Heart right ventricle (tissue), 16 donors: Measurements from ENCODE around the gene IRF2BP2. TPM values are rescaled to one million over a fixed set of nuclear protein-coding genes. Genes with fewer than 3 reads are reported as not detected.
A peak's percentile ranks its signal among the peaks of the same experiment; 100 is the strongest.

Experiments used
- ATAC-seq, 8 donors: fragments of 200-7000 bp; cut with Tn5 transposase; one replicate each; pipeline ENCODE4 v1.9.1; 2020; ENCODE audit warnings: mild to moderate bottlenecking in 8 of 8, moderate library complexity in 8 of 8, moderate number of reproducible peaks in 1 of 8
- DNase-seq, 2 donors: peaks; one replicate each; pipeline ENCODE4 v3.0.0-alpha.2; 2020
- H3K27ac ChIP-seq, 10 donors: fragments of 200-600 bp; sonication (generic) in 2 of 10; one replicate each; pipeline versions ENCODE4 v1.5.0 to v1.8.0; 2020 to 2022; ENCODE audit warnings: mild to moderate bottlenecking in 3 of 10
- H3K27me3 ChIP-seq, 7 donors: fragments of 200-600 bp; one replicate each; pipeline ENCODE4 v1.8.0; 2021 to 2022; ENCODE audit warnings: mild to moderate bottlenecking in 2 of 7
- H3K36me3 ChIP-seq, 9 donors: fragments of 200-600 bp; sonication (generic) in 1 of 9; one replicate each; pipeline versions ENCODE4 v1.5.0 to v1.8.0; 2020 to 2022; ENCODE audit warnings: mild to moderate bottlenecking in 2 of 9
- H3K4me1 ChIP-seq, 9 donors: fragments of 200-600 bp; sonication (generic) in 1 of 9; one replicate each; pipeline versions ENCODE4 v1.5.0 to v1.8.0; 2020 to 2022; ENCODE audit warnings: mild to moderate bottlenecking in 4 of 9
- H3K4me3 ChIP-seq, 10 donors: fragments of 200-600 bp; sonication (generic) in 2 of 10; one replicate each; pipeline versions ENCODE4 v1.5.0 to v1.8.0; 2020 to 2022; ENCODE audit warnings: mild to moderate bottlenecking in 7 of 10, moderate library complexity in 2 of 10
- H3K9me3 ChIP-seq, 11 donors: fragments of 200-600 bp in 10 of 11; sonication (generic) in 2 of 11; one replicate each; pipeline versions ENCODE4 v1.5.0 to v1.8.0; 2013 to 2022; ENCODE audit warnings: mild to moderate bottlenecking in 2 of 11, control low read depth in 1 of 11, moderate library complexity in 1 of 11
- CTCF ChIP-seq, 9 donors: fragments of 200-600 bp; sonication (generic) in 2 of 9; IDR thresholded peaks; one replicate each; pipeline versions ENCODE4 v1.5.0 to v1.8.0; 2021 to 2022; ENCODE audit warnings: antibody characterized with exemption in 9 of 9, mild to moderate bottlenecking in 5 of 9, moderate library complexity in 1 of 9
- WGBS, 2 donors: extraction: QIAGEN DNeasy Blood & Tissue Kit; methylation state at CpG; one replicate each; pipeline ENCODE4 v1.1.7; 2013; ENCODE audit warnings: inconsistent platforms in 1 of 2; 5-methylcytosine and 5-hydroxymethylcytosine counted together
- intact Hi-C, 10 donors: fragments of 100-400 bp; cut with DNase I; formaldehyde crosslinking; loops; one replicate each; pipeline versions ENCODE4 v1.11.1 to v1.14.2; 2022
- polyA plus RNA-seq, 2 donors: library from polyadenylated mRNA; stranded (reverse); fragments of 200-250 nt; gene quantifications; one replicate each; pipeline ENCODE4 v1.2.3, GENCODE V29; 2013
- total RNA-seq, 10 donors: library from RNA; stranded (reverse); fragmentation: NEBNext Ultra II Directional in 3 of 10; extraction: Animal tissue kit (Norgen Biotek cat#: 25700) in 3 of 10; gene quantifications; one replicate each; pipeline versions ENCODE4 v1.2.1 to v1.2.4, GENCODE V29; 2021 to 2023
- donor health status: Arrhythmogenic right ventricular cardiomyopathy.
- donor health status: ischemic (EF 13 %, LVEDD 7.1; RV severe dilation, severe dysfunction).
- donor health status: healthy with polysubstance abuse.
- donor health status: DM: no; HTN: yes; CAD: no.
- donor health status: DM: no; HTN: no; CAD: no.
- donor health status: ischemic (EF 25% LVEDD 6.9; RV normal size, moderate dysfunction).
- donor health status: ischemic (EF 25% LVEDD 5.7; RV mildly dilated, moderate dysfunction).
- donor health status: healthy.
- donor health status: DM: yes; HTN: yes; CAD: no.
- donor health status: Ischemic cardiomyopathy.
- donor health status: ischemic (EF 35%, LVEDD 5.7; RV mildly dilated, moderate dysfunction).
- donor health status: nonischemic (EF 11% LVEDD 7.7; RV severe dilation, severe dysfunction).
- donor health status: DM: yes; HTN: yes; CAD: no.
- donor health status: PGD.
- donor health status: ischemic (EF 29% LVEDD 5.4; RV normal size, mild dysfunction).
- donor health status: nonischemic (EF 23%, LVEDD 6.1; RV moderate dilation, normal function).

The IRF2BP2 gene
- total and polyA plus RNA-seq, 12 donors, result 50.6 to 181 (median 101) TPM

GRCh38 chr1:234572966-234573365 lies 37.0 kb downstream of the IRF2BP2 start:
- peak overlapping the region in 3 of 10 donors; percentile 8 to 30 (median 17) for H3K27ac ChIP-seq
- no peak for DNase-seq

GRCh38 chr1:234571702-234572101 lies 38.3 kb downstream of the IRF2BP2 start:
- no peak for TF ChIP-seq CTCF (IDR thresholded peaks at IDR 0.05)

More at GRCh38 chr1:234572966-234573365, 37.0 kb downstream of the IRF2BP2 start:
- H3K27me3 ChIP-seq, result no peaks in the 10 kb centered on the region
- intact Hi-C loops, result no loop called here
- 79% methylated on average over 7 of the region's 7 CpGs for WGBS, 2 donors
- ATAC-seq, result no peak
- no peak overlapping the region for H3K4me3 ChIP-seq
- no peak for TF ChIP-seq CTCF (IDR thresholded peaks at IDR 0.05)
- peaks cover 0 to 38% (median 10%) of the 10 kb centered on the region in 9 donors for H3K4me1 ChIP-seq
- H3K36me3 ChIP-seq, result no peaks in the 10 kb centered on the region
- no peaks in the 10 kb centered on the region for H3K9me3 ChIP-seq

GRCh38 chr1:234570329-234571120 lies 39.5 kb downstream of the IRF2BP2 start:
- Histone ChIP-seq H3K4me3 (no peak overlapping the region), H3K9me3 (no peaks in the 10 kb centered on the region), H3K27ac (peak overlapping the region in 4 of 10 donors; percentile 37 to 51 (median 43)), H3K36me3 (no peaks in the 10 kb centered on the region), H3K27me3 (no peaks in the 10 kb centered on the region), H3K4me1 (peaks cover 0 to 38% (median 10%) of the 10 kb centered on the region in 9 donors)
- ATAC-seq, result peak in 6 of 8 donors; percentile 41 to 66 (median 59)
- DNase-seq, result no peak
- no peak for TF ChIP-seq CTCF (IDR thresholded peaks at IDR 0.05)
- intact Hi-C loops, result loop anchor here in 1 of 10 donors (1.0 kb wide), 1 partner anchor 20 kb away; no protein-coding TSS in a partner anchor
- 76 to 82% methylated on average over 6 of the region's 6 CpGs for WGBS, 2 donors

More at GRCh38 chr1:234571702-234572101, 38.3 kb downstream of the IRF2BP2 start:
- Histone ChIP-seq H3K4me3 (no peak overlapping the region), H3K36me3 (no peaks in the 10 kb centered on the region), H3K4me1 (peaks cover 0 to 38% (median 10%) of the 10 kb centered on the region in 9 donors), H3K27ac (peak overlapping the region in 1 of 10 donors; percentile 51), H3K9me3 (no peaks in the 10 kb centered on the region), H3K27me3 (no peaks in the 10 kb centered on the region)
- no peak for ATAC-seq
- DNase-seq, result no peak
- intact Hi-C loops, result loop anchor here in 1 of 10 donors (1.0 kb wide), 1 partner anchor 21 kb away; no protein-coding TSS in a partner anchor
- 80 to 81% methylated on average over 2 of the region's 2 CpGs for WGBS, 2 donors

- Histone ChIP-seq H3K4me1 (peaks cover 0 to 32% (median 4%) of the 10 kb centered on the region in 9 donors), H3K36me3 (no peaks in the 10 kb centered on the region), H3K9me3 (no peaks in the 10 kb centered on the region), H3K27me3 (no peaks in the 10 kb centered on the region), H3K4me3 (no peak overlapping the region), H3K27ac (no peak overlapping the region)
- no peak for ATAC-seq
- TF ChIP-seq CTCF (IDR thresholded peaks at IDR 0.05), result no peak
- DNase-seq, result no peak
- intact Hi-C loops, result no loop called here
- 74 to 80% methylated on average over 1 of the region's 1 CpG for WGBS, 2 donors
Measured at GRCh38 chr1:234568345-234568744, 41.6 kb downstream of the IRF2BP2 start.
